K562 (cell line): Measurements from ENCODE around the gene METTL18. TPM values are rescaled to one million over a fixed set of nuclear protein-coding genes. Genes with fewer than 3 reads are reported as not detected.

ENCODE experiments used
- ATAC-seq: fragments of 200-7000 bp; cut with Tn5 transposase; 3 replicates; pipeline ENCODE4 v1.9.1; 2020; ENCODE audit warnings: moderate library complexity
- BruUV-seq: library from RNA; stranded (reverse); fragments of 400-500 nt; replicated peaks from 2 replicates; lab custom pipeline; 2021; lab: Mats Ljungman, UMichigan
- CTCF ChIA-PET: fragments of 300-600 bp; formaldehyde crosslinking; extraction: SDS; loops from one replicate; lab custom pipeline; 2021; ENCODE audit warnings: low intra/inter-chr PET ratio; lab: Yijun Ruan, JAX
- POLR2A ChIA-PET: fragments of 300-600, 350-650 bp; sonication (Branson Sonifier 250); formaldehyde crosslinking; extraction: SDS; loops from one replicate; lab custom pipeline; 2021; ENCODE audit warnings: antibody characterized with exemption, inconsistent platforms; lab: Yijun Ruan, JAX
- DNase-seq, 4 experiments: peaks; one replicate each; pipeline versions ENCODE4 v3.0.0 to v3.0.0-alpha.2; 2011 to 2018; ENCODE audit warnings: low spot score in 3 of 4, mixed read lengths in 3 of 4; ENCODE audit errors: extremely low read depth in 1 of 4
- FAIRE-seq: peaks from 2 replicates; lab custom pipeline; 2011; peaks lifted over from hg19 to GRCh38; lab: Jason Lieb, UNC
- H2AFZ ChIP-seq: 2 replicates; pipeline ENCODE4 v1.6.0; 2011; ENCODE audit warnings: low read depth, low read length, control low read depth, inconsistent platforms
- H3K27ac ChIP-seq: fragments of 200-600 bp; 3 replicates; pipeline ENCODE4 v1.8.0; 2011; ENCODE audit warnings: low read depth, mild to moderate bottlenecking, control low read depth, inconsistent platforms, low read length, moderate library complexity, mixed read lengths; ENCODE audit errors: extremely low read depth
- H3K27me3 ChIP-seq, 2 experiments: fragments of 300-600 bp in 1 of 2; 2 replicates in 1 of 2; 3 replicates in 1 of 2; pipeline versions ENCODE4 v1.6.0 to v1.8.0; 2011; ENCODE audit warnings: inconsistent platforms in 2 of 2, low read length in 2 of 2, mild to moderate bottlenecking in 1 of 2, mixed read lengths in 1 of 2, moderate library complexity in 1 of 2; ENCODE audit not compliant: control insufficient read depth in 2 of 2, insufficient read depth in 2 of 2
- H3K36me3 ChIP-seq: fragments of 300-600 bp; 3 replicates; pipeline ENCODE4 v1.8.0; 2011; ENCODE audit warnings: mild to moderate bottlenecking, low read length, inconsistent platforms; ENCODE audit not compliant: control insufficient read depth, insufficient read depth
- H3K4me1 ChIP-seq, 2 experiments: fragments of 200-600 bp in 1 of 2; replicated peaks in 1 of 2; 2 replicates in 1 of 2; 3 replicates in 1 of 2; pipeline versions ENCODE4 v1.5.1 to v1.8.0; 2011; ENCODE audit warnings: inconsistent platforms in 2 of 2, low read length in 2 of 2, mild to moderate bottlenecking in 1 of 2, mixed read lengths in 1 of 2, moderate library complexity in 1 of 2; ENCODE audit not compliant: control insufficient read depth in 2 of 2, insufficient read depth in 2 of 2
- H3K4me2 ChIP-seq: 2 replicates; pipeline ENCODE4 v1.6.1; 2011; ENCODE audit warnings: low read length, control low read depth, inconsistent platforms, mixed read lengths; ENCODE audit not compliant: insufficient read depth
- H3K4me3 ChIP-seq: fragments of 200-600 bp; sonication (generic), shearing (Covaris generic); 2 replicates; pipeline ENCODE4 v1.5.1; 2016; ENCODE audit warnings: control low read depth, inconsistent platforms
- H3K79me2 ChIP-seq: fragments of 200-600 bp; 3 replicates; pipeline ENCODE4 v1.8.0; 2011; ENCODE audit warnings: low read length, inconsistent platforms; ENCODE audit not compliant: control insufficient read depth, insufficient read depth
- H3K9ac ChIP-seq, 2 experiments: 2 replicates each; pipeline versions ENCODE4 v1.6.0 to v1.6.1; 2011; ENCODE audit warnings: low read depth in 2 of 2, low read length in 2 of 2, control low read depth in 1 of 2, inconsistent platforms in 1 of 2, mild to moderate bottlenecking in 1 of 2, mixed read lengths in 1 of 2; ENCODE audit not compliant: insufficient read depth in 1 of 2
- H3K9me1 ChIP-seq: one replicate; pipeline ENCODE4 v1.6.0; 2011; ENCODE audit warnings: inconsistent platforms, mild to moderate bottlenecking, low read length, moderate library complexity; ENCODE audit not compliant: control insufficient read depth, insufficient read depth
- H3K9me3 ChIP-seq: replicated peaks from 2 replicates; pipeline ENCODE4 v1.5.1; 2011; ENCODE audit warnings: low read depth, low read length, inconsistent platforms; ENCODE audit not compliant: control insufficient read depth, insufficient read depth
- H4K20me1 ChIP-seq: replicated peaks from 2 replicates; pipeline ENCODE4 v1.6.1; 2011; ENCODE audit warnings: low read length, inconsistent platforms, mixed read lengths; ENCODE audit not compliant: control insufficient read depth, insufficient read depth
- FOXM1 ChIP-seq, 2 experiments: fragments of 450-650 bp in 1 of 2; sonication (generic) in 1 of 2; formaldehyde crosslinking in 1 of 2; IDR thresholded peaks; 2 replicates each; pipeline versions ENCODE4 v1.6.1 to v1.9.0; 2017 to 2022; ENCODE audit warnings: low read depth in 2 of 2, mild to moderate bottlenecking in 2 of 2, missing genetic modification reagents in 1 of 2, moderate library complexity in 1 of 2
- MEF2A ChIP-seq: IDR thresholded peaks from 2 replicates; pipeline ENCODE4 v1.6.1; 2011; ENCODE audit warnings: low read depth, mild to moderate bottlenecking, low read length, moderate library complexity; ENCODE audit not compliant: control insufficient read depth
- NFIX ChIP-seq: fragments of 250-450 bp; sonication (Bioruptor Pico); IDR thresholded peaks from 2 replicates; pipeline ENCODE4 v1.4.0; 2020; ENCODE audit warnings: low read depth, mild to moderate bottlenecking, moderate library complexity
- PRDM10 ChIP-seq: fragments of 450-650 bp; IDR thresholded peaks from 2 replicates; pipeline ENCODE4 v1.6.1; 2018; ENCODE audit not compliant: partially characterized antibody
- RFX5 ChIP-seq: IDR thresholded peaks from 2 replicates; pipeline ENCODE4 v1.6.1; 2011; ENCODE audit warnings: low read depth, mild to moderate bottlenecking, improper control_type of control experiment, low read length
- TCF7 ChIP-seq: sonication (generic); IDR thresholded peaks from 2 replicates; pipeline ENCODE4 v1.6.1; 2016; ENCODE audit warnings: antibody characterized with exemption, borderline replicate concordance
- ZNF3 ChIP-seq: fragments of 250-450 bp; sonication (Bioruptor Pico); IDR thresholded peaks from 2 replicates; pipeline ENCODE4 v1.5.0; 2021; ENCODE audit warnings: mild to moderate bottlenecking, moderate library complexity
- ZNF316 ChIP-seq: fragments of 450-650 bp; IDR thresholded peaks from 2 replicates; pipeline ENCODE4 v1.6.1; 2016
- ZNF830 ChIP-seq: fragments of 250-450 bp; sonication (Bioruptor Pico); IDR thresholded peaks from 2 replicates; pipeline ENCODE4 v1.5.0; 2021; ENCODE audit warnings: mild to moderate bottlenecking
- WGBS: fragments of 100-300 bp; shearing (Covaris generic); methylation state at CpG from one replicate; pipeline ENCODE4 v1.1.6; 2016; ENCODE audit warnings: low coverage, mixed read lengths; ENCODE audit not compliant: insufficient coverage; ENCODE audit errors: missing lambda C conversion rate; 5-methylcytosine and 5-hydroxymethylcytosine counted together
- in situ Hi-C: fragments of 300-500 bp; cut with MboI; formaldehyde crosslinking; loops from 4 replicates; pipeline ENCODE4 v1.15.0; 2018; ENCODE audit warnings: inconsistent platforms, mixed read lengths
- intact Hi-C: fragments of 100-400 bp; cut with micrococcal nuclease; formaldehyde crosslinking; loops from 2 replicates; pipeline ENCODE4 v1.14.2; 2022
- polyA plus RNA-seq, 8 experiments: library from polyadenylated mRNA; depleted of rRNA in 4 of 8; stranded (reverse) in 5 of 8; unstranded in 3 of 8; fragments of >200 nt; fragmentation: Nextera tagmentation in 2 of 8; fragmentation: Illumina TruSeq in 1 of 8; extraction: Ambion mirVana in 2 of 8; extraction: Trizol in 1 of 8; gene quantifications; 2 replicates each; pipeline versions ENCODE4 v1.2.1 to v1.2.3, GENCODE V29; 2011 to 2014; ENCODE audit warnings: inconsistent platforms in 1 of 8, missing spikeins in 1 of 8
- total RNA-seq, 7 experiments: library from RNA; depleted of rRNA in 6 of 7; stranded (reverse); fragments of >200 nt in 6 of 7; fragmentation: Illumina TruSeq in 2 of 7; extraction: Trizol in 2 of 7; gene quantifications; 2 replicates each; pipeline versions ENCODE4 v1.2.1 to v1.2.3, GENCODE V29; 2011 to 2021; ENCODE audit warnings: low replicate concordance in 1 of 7
- TF ChIP-seq, protein P1 (sequence below), 2 experiments: fragments of 450-650 bp in 1 of 2; sonication (generic) in 1 of 2; formaldehyde crosslinking in 1 of 2; IDR thresholded peaks; 2 replicates each; pipeline versions ENCODE4 v1.7.1 to v1.9.0; 2016 to 2022; ENCODE audit warnings: inconsistent platforms in 1 of 2, mild to moderate bottlenecking in 1 of 2, missing genetic modification reagents in 1 of 2

The METTL18 gene
- total and polyA plus RNA-seq, 9 of the 15 experiments (the other 6 are each of a cell fraction or from before 2014, with no cell fraction given), result 9.5 to 40.2 (median 14.7) TPM

DNA sequence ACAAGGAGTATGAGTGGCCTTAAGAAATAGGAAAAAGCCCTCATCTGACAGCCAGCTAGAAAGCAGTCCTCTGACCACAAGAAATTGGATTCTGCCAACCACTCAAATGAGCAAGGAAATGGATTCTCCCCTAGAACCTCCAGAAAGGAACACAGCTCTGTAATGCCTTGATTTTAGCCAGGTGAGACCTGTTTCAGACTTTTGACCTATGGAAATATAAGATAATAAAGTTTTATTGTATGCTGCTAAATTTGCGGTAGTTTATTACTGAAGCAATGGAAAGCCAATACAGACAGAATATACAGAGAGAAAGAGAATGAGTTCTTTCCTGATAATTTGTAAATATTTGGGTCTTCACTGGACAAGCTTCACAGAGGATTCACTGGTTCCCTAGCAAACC, 32.0 kb downstream of the METTL18 start:
- no peaks in the 10 kb centered on the region for H3K9me1 ChIP-seq
- H3K79me2 ChIP-seq, result no peaks in the 10 kb centered on the region
- no peak overlapping the region for H3K9ac ChIP-seq
- intact Hi-C loops (no loop called here), in situ Hi-C loops (no loop called here)
- 8% methylated on average over 1 of the region's 1 CpG for WGBS
- no peak overlapping the region for H3K27ac ChIP-seq
- no peak overlapping the region for H2AFZ ChIP-seq
- peaks cover 0 to 4% of the 10 kb centered on the region in 2 experiments; a peak in 2 of 5 replicates for H3K27me3 ChIP-seq
- no TSS peak for BruUV-seq
- H3K4me2 ChIP-seq, result no peak overlapping the region
- DNase-seq, result no peak
- no peak for ATAC-seq
- ChIA-PET CTCF (no interaction called here), POLR2A (no interaction called here)
- FAIRE-seq, result no peak
- no peaks in the 10 kb centered on the region for H3K36me3 ChIP-seq
- no peaks in the 10 kb centered on the region for H4K20me1 ChIP-seq
- H3K4me3 ChIP-seq, result no peak overlapping the region
- no peaks in the 10 kb centered on the region for H3K4me1 ChIP-seq
- no peaks in the 10 kb centered on the region for H3K9me3 ChIP-seq
- no peak for TF ChIP-seq FOXM1 (IDR thresholded peaks at IDR 0.05; ENCODE audit: low read depth)
- no peak for TF ChIP-seq FOXM1 (CRISPR knock-in tag; IDR thresholded peaks at IDR 0.05; ENCODE audit: low read depth)
- no peak for TF ChIP-seq MEF2A
- TF ChIP-seq ZNF316, result no peak
- TF ChIP-seq, protein P1, sequence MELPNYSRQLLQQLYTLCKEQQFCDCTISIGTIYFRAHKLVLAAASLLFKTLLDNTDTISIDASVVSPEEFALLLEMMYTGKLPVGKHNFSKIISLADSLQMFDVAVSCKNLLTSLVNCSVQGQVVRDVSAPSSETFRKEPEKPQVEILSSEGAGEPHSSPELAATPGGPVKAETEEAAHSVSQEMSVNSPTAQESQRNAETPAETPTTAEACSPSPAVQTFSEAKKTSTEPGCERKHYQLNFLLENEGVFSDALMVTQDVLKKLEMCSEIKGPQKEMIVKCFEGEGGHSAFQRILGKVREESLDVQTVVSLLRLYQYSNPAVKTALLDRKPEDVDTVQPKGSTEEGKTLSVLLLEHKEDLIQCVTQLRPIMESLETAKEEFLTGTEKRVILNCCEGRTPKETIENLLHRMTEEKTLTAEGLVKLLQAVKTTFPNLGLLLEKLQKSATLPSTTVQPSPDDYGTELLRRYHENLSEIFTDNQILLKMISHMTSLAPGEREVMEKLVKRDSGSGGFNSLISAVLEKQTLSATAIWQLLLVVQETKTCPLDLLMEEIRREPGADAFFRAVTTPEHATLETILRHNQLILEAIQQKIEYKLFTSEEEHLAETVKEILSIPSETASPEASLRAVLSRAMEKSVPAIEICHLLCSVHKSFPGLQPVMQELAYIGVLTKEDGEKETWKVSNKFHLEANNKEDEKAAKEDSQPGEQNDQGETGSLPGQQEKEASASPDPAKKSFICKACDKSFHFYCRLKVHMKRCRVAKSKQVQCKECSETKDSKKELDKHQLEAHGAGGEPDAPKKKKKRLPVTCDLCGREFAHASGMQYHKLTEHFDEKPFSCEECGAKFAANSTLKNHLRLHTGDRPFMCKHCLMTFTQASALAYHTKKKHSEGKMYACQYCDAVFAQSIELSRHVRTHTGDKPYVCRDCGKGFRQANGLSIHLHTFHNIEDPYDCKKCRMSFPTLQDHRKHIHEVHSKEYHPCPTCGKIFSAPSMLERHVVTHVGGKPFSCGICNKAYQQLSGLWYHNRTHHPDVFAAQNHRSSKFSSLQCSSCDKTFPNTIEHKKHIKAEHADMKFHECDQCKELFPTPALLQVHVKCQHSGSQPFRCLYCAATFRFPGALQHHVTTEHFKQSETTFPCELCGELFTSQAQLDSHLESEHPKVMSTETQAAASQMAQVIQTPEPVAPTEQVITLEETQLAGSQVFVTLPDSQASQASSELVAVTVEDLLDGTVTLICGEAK (IDR thresholded peaks at IDR 0.05), result no peak
- TF ChIP-seq, protein P1 (CRISPR knock-in tag; IDR thresholded peaks at IDR 0.05), result no peak
- no peak for TF ChIP-seq TCF7
- TF ChIP-seq ZNF830 (CRISPR knock-in tag), result no peak
- no peak for TF ChIP-seq PRDM10
- no peak for TF ChIP-seq RFX5
- TF ChIP-seq NFIX (CRISPR knock-in tag), result no peak
- TF ChIP-seq ZNF3 (CRISPR knock-in tag), result no peak
